NCI-H526 treated with DMSO at 0.1 percent for 48 hours (cell line): Measurements from ENCODE around the gene PTMS.
A peak's percentile ranks its signal among the peaks of the same experiment; 100 is the strongest.

Experiments
- DNase-seq: peaks from one replicate; lab custom pipeline; 2025; lab: John Stamatoyannopoulos, UW

The PTMS gene

GRCh38 chr12:6771509-6772330, 5.6 kb downstream of the PTMS start:
- no peak for DNase-seq

GRCh38 chr12:6772331-6772695, 6.2 kb downstream of the PTMS start, which contains the start of gene LAG3:
Gene LAG3 (plus strand): TSS chr12:6772520. CDS start chr12:6772853, 333 bp downstream.
- no peak for DNase-seq

GRCh38 chr12:6772726-6773589, 6.8 kb downstream of the PTMS start:
- DNase-seq = no peak

GRCh38 chr12:6773590-6774351, 7.6 kb downstream of the PTMS start:
- peak; percentile 4 for DNase-seq

- no peak for DNase-seq
Measured at GRCh38 chr12:6774499-6775062, 8.4 kb downstream of the PTMS start.

- no peak for DNase-seq
Measured at GRCh38 chr12:6775185-6776174, 9.3 kb downstream of the PTMS start.

- no peak for DNase-seq
Measured at GRCh38 chr12:6777386-6777785, 11.2 kb downstream of the PTMS start.

- DNase-seq = no peak
Measured at GRCh38 chr12:6778217-6778573, 12.0 kb downstream of the PTMS start.

- DNase-seq = peak; percentile 81
Measured at GRCh38 chr12:6778574-6779550, 12.7 kb downstream of the PTMS start.

- DNase-seq = no peak
Measured at GRCh38 chr12:6779708-6780432, 13.7 kb downstream of the PTMS start.

GRCh38 chr12:6780573-6780972, 14.4 kb downstream of the PTMS start:
- no peak for DNase-seq

GRCh38 chr12:6782119-6782518, 16.0 kb downstream of the PTMS start:
- no peak for DNase-seq

GRCh38 chr12:6782850-6783566, 16.8 kb downstream of the PTMS start:
- DNase-seq = no peak

- DNase-seq = no peak
Measured at GRCh38 chr12:6783828-6784227, 17.7 kb downstream of the PTMS start.

- DNase-seq = no peak
Measured at GRCh38 chr12:6784296-6784695, 18.1 kb downstream of the PTMS start.

GRCh38 chr12:6784761-6785160, 18.6 kb downstream of the PTMS start:
- DNase-seq = no peak

- no peak for DNase-seq
Measured at GRCh38 chr12:6786416-6787094, 20.4 kb downstream of the PTMS start.

GRCh38 chr12:6787309-6787708, 21.1 kb downstream of the PTMS start:
- no peak for DNase-seq
